ENCODE results near the gene ROCK1. TPM values are rescaled to one million over a fixed set of nuclear protein-coding genes. Genes with fewer than 3 reads are reported as not detected.
A peak's percentile ranks its signal among the peaks of the same experiment; 100 is the strongest.

Gene ROCK1
- total RNA-seq, 1 donor from 2014 or later = 41.9 TPM

DNA sequence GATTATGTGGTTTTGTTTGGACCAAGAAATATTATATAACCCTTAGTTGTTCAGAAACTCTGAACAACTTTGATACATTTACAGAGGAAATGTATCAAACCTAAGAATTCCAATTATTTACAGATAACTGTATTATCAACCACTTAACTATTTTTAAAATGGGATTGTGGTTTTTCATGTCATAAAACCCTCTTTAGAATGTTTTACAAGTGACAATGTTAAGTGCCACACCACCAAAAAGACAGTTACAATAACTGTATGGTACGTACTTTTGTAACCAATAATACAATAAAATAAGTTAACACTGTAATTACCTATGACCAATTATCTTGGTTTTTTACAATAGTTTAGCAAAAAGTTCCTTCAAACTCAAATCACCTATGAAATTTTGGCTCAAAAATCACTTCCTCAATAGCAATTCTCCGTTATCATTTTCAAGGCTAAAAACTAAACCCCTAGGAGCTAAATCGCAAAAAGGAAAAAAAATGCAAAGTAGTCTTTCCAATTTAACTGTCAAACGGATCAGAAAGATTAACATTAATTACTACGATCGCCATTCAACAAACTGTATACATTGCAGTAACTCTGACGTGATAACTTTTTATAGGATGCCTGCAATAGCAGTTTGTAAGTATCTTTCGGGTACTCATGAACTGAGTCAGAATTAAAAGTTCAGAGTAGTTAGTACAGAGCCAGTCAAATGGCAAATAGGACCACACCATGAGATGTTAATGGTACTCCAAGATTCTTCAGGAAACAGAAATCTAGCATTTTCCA is 1.5 kb downstream of the ROCK1 start:
- peak; percentile 9 for DNase-seq (ENCODE audit: extremely low read depth, low read depth, low spot score)

- no peak for DNase-seq (ENCODE audit: extremely low read depth, low read depth, low spot score)
These were observed 5.7 kb downstream of the ROCK1 start for GRCh38 chr18:21105936-21106335.

DNA sequence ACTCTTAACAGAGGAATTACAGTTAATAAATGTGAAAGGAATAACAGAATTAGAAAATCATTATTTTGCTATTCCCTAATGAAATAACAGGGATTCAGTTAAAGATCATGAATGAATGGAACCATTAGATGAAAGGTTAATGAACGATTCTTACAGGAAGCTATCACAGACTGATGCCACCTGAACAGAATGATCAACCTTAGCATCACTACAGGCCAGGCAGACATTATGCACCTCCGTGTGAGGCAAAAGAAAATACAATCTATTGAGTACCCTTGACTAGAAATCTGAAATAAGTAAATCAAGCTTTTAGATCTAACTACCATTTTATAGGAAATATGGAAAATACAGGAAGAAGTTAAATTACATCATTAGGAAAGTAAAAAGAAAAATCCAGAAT is 10.4 kb downstream of the ROCK1 start:
- DNase-seq (ENCODE audit: extremely low read depth, low read depth, low spot score) = no peak

DNA sequence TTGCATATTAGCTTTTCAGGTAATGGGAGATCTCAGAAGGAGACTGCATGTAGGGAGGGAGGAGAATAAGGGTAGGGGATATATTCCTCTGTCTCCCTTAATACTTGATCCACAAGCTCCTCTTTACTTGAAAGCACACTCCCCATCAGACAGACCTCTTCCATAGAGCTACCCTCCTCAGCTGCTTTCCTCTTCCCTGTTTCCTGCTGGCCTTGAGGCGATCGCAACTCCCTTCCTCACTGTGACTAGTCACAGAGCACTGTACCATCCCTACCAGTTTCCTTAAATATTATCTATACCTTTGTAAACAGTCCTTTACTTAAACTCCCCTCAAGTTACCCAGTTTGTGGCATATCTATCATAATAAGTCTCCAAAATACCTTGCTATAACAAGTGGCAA is 10.9 kb downstream of the ROCK1 start:
- DNase-seq (ENCODE audit: extremely low read depth, low read depth, low spot score) = no peak

- DNase-seq (ENCODE audit: extremely low read depth, low read depth, low spot score) = no peak
These were observed 11.5 kb downstream of the ROCK1 start for GRCh38 chr18:21100146-21100545.

- no peak for DNase-seq (ENCODE audit: extremely low read depth, low read depth, low spot score)
These were observed 12.2 kb downstream of the ROCK1 start for GRCh38 chr18:21099442-21099841.

- DNase-seq (ENCODE audit: extremely low read depth, low read depth, low spot score) = no peak
These were observed 14.9 kb downstream of the ROCK1 start for GRCh38 chr18:21096760-21097159.

- DNase-seq (ENCODE audit: extremely low read depth, low read depth, low spot score) = no peak
These were observed 18.5 kb downstream of the ROCK1 start for GRCh38 chr18:21093133-21093532.

DNA sequence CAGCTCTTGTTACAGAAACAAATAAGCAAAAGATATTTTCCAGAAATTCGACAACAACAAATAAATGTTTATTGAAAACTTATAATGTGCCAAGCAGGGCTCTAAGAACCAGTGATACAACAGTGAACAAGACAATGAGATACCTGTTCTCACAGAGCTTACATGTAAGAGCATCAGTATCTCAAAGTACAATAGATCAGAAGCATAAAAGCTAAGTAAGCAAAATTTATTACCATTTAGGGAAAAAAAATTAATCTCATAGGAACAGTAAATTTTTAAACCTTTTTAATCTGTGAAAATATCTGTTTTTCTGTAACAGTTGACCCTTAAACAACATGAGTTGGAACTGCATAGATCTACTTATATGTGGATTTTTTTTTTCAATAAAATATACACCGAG is 20.9 kb downstream of the ROCK1 start:
- DNase-seq (ENCODE audit: extremely low read depth, low read depth, low spot score) = no peak

GRCh38 chr18:21085579-21086166 is 25.9 kb downstream of the ROCK1 start:
- no peak for DNase-seq (ENCODE audit: extremely low read depth, low read depth, low spot score)

GRCh38 chr18:21084511-21085078 is 27.0 kb downstream of the ROCK1 start:
- DNase-seq (ENCODE audit: extremely low read depth, low read depth, low spot score) = no peak

- DNase-seq (ENCODE audit: extremely low read depth, low read depth, low spot score) = no peak
These were observed 28.6 kb downstream of the ROCK1 start for GRCh38 chr18:21083017-21083416.

DNA sequence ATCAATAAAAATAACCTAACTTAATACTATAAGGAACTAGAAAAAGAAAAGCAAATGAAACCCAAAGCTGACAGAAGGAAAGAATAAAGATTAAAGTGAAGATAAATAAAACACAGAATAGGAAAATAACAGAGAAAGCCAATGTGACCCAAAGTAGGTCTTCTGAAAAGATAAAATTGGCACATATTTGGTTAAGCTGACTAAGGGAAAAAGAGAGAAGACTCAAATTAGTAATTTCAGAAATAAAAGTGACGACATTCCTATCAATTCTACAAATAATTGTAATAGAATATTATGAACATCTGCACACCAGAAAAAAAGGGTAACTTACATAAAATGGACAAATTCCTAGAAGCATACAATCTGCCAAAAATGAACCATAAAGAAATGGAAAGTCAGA is 30.2 kb downstream of the ROCK1 start:
- no peak for DNase-seq (ENCODE audit: extremely low read depth, low read depth, low spot score)

GRCh38 chr18:21080576-21080975 is 31.0 kb downstream of the ROCK1 start:
- no peak for DNase-seq (ENCODE audit: extremely low read depth, low read depth, low spot score)

GRCh38 chr18:21074336-21075323 is 37.0 kb downstream of the ROCK1 start:
- DNase-seq (ENCODE audit: extremely low read depth, low read depth, low spot score) = no peak

- no peak for DNase-seq (ENCODE audit: extremely low read depth, low read depth, low spot score)
These were observed 38.4 kb downstream of the ROCK1 start for GRCh38 chr18:21073180-21073579.

DNA sequence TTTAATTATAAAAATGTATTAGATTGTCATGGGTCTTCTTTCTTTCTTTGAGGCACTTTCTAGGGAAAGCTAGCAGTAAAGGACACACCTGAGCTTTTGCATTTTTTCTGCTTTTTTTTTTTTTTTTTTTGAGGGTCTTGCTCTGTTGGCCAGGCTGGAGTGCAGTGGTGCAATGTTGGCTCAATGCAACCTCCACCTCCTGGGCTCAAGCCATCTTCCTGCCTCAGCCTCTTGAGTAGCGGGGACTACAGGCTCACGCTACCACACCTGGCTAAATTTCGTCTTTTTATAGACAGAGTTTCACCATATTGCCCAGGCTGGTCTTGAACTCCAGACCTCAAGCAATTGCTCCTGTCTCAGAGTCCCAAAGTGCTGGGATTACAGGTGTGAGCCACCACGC is 40.5 kb downstream of the ROCK1 start:
- DNase-seq (ENCODE audit: extremely low read depth, low read depth, low spot score) = no peak

DNA sequence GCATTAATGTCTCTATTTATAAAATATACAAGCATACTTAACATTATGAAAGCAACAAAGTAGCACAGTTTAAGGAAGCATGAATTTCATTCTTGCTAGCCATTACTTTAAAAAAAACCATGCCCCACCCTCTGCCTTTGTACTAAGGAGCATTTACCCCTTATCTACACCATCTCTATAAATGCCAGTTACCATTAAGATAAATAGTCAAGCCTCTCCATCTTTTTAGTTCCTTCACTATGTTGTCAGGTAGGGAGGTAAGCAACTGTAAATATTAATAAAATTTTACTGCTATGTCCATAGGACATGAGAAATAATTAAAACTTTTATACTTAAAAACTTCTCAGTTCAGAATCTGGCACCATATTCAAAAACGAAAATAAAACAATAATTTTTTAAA is 42.1 kb downstream of the ROCK1 start:
- no peak for DNase-seq (ENCODE audit: extremely low read depth, low read depth, low spot score)

GRCh38 chr18:21064347-21064746 is 47.3 kb downstream of the ROCK1 start:
- no peak for DNase-seq (ENCODE audit: extremely low read depth, low read depth, low spot score)

- no peak for DNase-seq (ENCODE audit: extremely low read depth, low read depth, low spot score)
These were observed 48.6 kb downstream of the ROCK1 start for GRCh38 chr18:21063011-21063410.

DNA sequence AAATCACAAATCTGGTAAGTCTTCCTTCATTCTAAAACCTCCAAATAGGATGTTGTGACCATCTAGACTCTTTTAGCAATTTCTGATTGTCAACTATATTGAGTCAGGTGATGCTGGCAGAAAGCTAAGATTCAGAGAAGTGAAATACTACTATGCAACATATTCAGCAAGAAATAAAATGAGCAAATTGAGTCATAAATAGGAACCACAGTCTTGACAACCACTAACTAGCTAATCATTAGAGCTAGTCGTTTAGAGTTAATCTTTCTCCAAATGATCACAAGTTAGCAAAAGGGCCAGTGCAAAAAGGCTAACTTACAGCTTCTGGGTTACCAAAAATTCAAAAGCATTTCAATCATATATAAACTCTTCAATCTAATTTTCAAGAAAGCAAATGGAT is 54.5 kb downstream of the ROCK1 start:
- DNase-seq (ENCODE audit: extremely low read depth, low read depth, low spot score) = no peak

All from glomerular endothelial cell (primary cell).